Activated naive CD4-positive, alpha-beta T cell treated with anti-CD3 and anti-CD28 coated beads for 36 hours (primary cell): Measurements from ENCODE around the gene GLOD5. TPM values are rescaled to one million over a fixed set of nuclear protein-coding genes. Genes with fewer than 3 reads are reported as not detected.

ENCODE experiments used
- CTCF ChIA-PET: fragments of 350-600 bp; sonication (Branson Sonifier 250); formaldehyde crosslinking; loops from one replicate; lab custom pipeline; 2021; ENCODE audit warnings: antibody characterized with exemption; lab: Charles Lee
- DNase-seq: peaks from one replicate; pipeline ENCODE4 v3.0.0-alpha.2; 2020
- H3K27ac Mint-ChIP-seq: one replicate; pipeline ENCODE4 v1.8.0; 2021; ENCODE audit warnings: mild to moderate bottlenecking, mixed read lengths
- H3K27me3 Mint-ChIP-seq: one replicate; pipeline ENCODE4 v1.8.0; 2021; ENCODE audit warnings: low read depth, mixed read lengths
- H3K36me3 Mint-ChIP-seq: one replicate; pipeline ENCODE4 v1.8.0; 2021; ENCODE audit warnings: low read depth, mixed read lengths
- H3K4me1 Mint-ChIP-seq: one replicate; pipeline ENCODE4 v1.8.0; 2021; ENCODE audit warnings: low read depth, mixed read lengths
- H3K4me3 Mint-ChIP-seq: one replicate; pipeline ENCODE4 v1.8.0; 2021; ENCODE audit warnings: mild to moderate bottlenecking, moderate library complexity, mixed read lengths
- H3K9me3 Mint-ChIP-seq: one replicate; pipeline ENCODE4 v1.8.0; 2021; ENCODE audit warnings: mixed read lengths
- intact Hi-C: fragments of 100-400 bp; cut with micrococcal nuclease; formaldehyde crosslinking; loops from one replicate; pipeline ENCODE4 v1.15.1; 2023
- total RNA-seq, 2 experiments: library from RNA; stranded (reverse); gene quantifications; one replicate each; pipeline ENCODE4 v1.2.3, GENCODE V29; 2021

Gene GLOD5
- total RNA-seq = not detected

DNA sequence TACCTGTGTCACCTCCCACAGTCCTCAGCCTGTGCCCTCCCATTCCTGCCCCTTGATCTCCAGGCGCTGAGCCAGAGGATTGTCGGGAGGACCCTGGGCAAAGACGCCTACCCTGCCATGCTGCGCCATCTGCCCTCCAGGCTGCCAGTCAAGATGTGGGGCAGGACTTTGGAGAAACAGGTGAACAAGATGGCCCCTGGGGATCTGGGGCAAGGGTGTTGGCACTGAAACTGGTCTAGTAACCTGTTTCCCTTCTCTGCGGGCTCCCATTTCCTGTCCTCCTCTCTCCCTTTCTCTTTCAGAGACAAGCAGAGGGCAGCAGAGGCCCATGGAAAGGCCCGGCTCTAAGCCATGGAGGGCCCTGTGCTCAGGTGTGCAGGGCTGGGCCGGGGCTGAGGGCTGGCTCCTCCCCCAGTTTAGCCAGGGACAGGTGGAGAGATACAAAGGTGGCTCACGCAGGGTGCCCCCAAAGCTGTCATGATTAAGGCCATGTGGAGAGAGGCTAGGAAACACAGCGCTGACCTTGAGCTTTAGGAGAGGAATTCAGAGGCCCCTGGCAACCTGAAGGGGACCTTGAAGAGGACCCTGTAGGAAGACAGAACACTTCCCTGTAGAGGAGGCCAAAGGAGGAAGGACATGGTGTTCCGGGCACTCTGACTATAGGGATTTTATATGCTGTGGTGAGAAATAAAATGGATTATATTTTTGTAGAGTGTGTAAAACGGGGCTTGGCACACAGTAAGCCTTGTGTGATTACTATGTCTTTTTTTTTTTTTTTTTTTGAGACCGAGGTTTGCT lies at the start of gene GLOD5:
Gene GLOD5 (plus strand): TSS at position 74 of the 798 bp plus-strand sequence. CDS start 44 bp downstream, at position 118.
- H3K4me1 Mint-ChIP-seq = peaks cover 4% of the 10 kb centered on the region
- no peaks in the 10 kb centered on the region for H3K36me3 Mint-ChIP-seq
- CTCF ChIA-PET = no interaction called here
- peak; percentile 46 for DNase-seq
- intact Hi-C loops = no loop called here
- H3K27ac Mint-ChIP-seq = no peak within 1 kb of the TSS
- no peaks in the 10 kb centered on the region for H3K27me3 Mint-ChIP-seq
- no peaks in the 10 kb centered on the region for H3K9me3 Mint-ChIP-seq
- H3K4me3 Mint-ChIP-seq = no peak within 1 kb of the TSS

DNA sequence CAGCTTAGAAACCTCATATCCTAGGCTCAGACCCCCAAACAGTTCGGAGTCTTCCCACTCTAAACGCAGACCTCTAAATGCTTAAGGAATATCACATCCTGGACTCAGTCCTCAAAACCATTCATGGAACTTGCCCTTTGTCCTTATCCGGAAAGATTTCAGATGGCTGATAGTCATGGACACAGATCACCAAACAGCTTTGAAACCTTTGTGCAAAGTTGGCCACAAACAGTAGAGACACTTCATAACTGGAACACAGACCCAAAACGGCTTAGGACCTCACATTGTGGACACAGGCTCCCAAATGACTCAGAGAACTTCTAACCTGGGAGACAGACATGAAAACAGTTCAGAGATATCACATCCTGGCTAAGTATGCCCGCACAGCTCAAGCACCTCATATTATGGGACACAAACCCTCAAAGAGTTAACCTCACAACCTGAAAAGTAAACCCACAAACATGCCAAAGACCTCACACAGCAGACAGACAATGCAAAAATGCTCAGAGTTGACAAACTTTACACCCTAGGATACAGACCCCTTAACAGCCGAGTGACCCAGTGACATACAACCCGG lies 49.5 kb upstream of the GLOD5 start:
- intact Hi-C loops = loop anchor here (1.0 to 2.0 kb wide), 2 partner anchors 8 to 89 kb away; no protein-coding TSS in a partner anchor
- CTCF ChIA-PET = no interaction called here
- Mint-ChIP-seq H3K4me1 (peaks cover 66% of the 10 kb centered on the region), H3K36me3 (peaks cover 6% of the 10 kb centered on the region), H3K27me3 (no peaks in the 10 kb centered on the region), H3K27ac (peak overlapping the region; percentile 69), H3K4me3 (no peak overlapping the region), H3K9me3 (no peaks in the 10 kb centered on the region)
- DNase-seq = no peak

DNA sequence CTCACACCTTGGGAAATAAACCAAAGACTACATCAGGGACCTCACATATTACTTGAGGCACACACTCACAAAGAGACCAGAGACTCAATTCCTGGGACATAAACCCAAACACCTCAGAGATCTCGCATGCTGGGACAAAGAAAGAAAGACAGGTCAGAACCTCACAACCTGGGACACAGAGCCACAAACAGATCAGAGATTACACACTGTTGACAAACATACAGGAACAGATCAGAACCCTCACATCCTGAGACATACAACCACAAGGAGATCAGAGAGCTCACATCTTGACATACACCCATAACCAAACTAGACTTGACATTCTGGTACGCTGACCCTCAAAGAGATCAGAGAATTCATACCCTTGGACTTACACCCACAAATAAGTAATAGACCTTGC lies 47.7 kb upstream of the GLOD5 start:
- CTCF ChIA-PET = no interaction called here
- H3K4me1 Mint-ChIP-seq = peaks cover 77% of the 10 kb centered on the region
- peak overlapping the region; percentile 69 for H3K27ac Mint-ChIP-seq
- intact Hi-C loops = loop anchor here (1.0 to 2.0 kb wide), 3 partner anchors 18 to 87 kb away; partner anchors contain the start of gene SUV39H1
- H3K9me3 Mint-ChIP-seq = no peaks in the 10 kb centered on the region
- peak; percentile 10 for DNase-seq
- H3K36me3 Mint-ChIP-seq = peaks cover under 1% of the 10 kb centered on the region
- no peaks in the 10 kb centered on the region for H3K27me3 Mint-ChIP-seq
- H3K4me3 Mint-ChIP-seq = peak overlapping the region; percentile 3

DNA sequence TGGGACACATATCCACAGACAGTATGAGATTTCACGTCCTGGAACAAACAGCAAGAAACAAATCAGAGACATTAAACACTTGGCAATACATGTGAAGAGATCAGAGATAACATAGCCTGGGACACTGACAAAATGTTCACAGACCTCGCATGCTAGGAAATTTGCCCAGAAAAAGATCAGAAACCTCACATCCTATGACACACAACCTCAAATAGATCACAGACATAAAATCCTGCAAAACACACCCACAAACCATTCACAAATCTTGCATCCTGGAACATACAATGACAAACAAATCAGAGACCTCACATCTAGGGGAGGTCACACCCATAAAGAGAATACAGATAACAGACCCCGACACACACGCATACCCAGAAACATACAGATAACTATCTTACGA lies 47.0 kb upstream of the GLOD5 start:
- H3K9me3 Mint-ChIP-seq = no peaks in the 10 kb centered on the region
- DNase-seq = peak; percentile 11
- peaks cover 81% of the 10 kb centered on the region for H3K4me1 Mint-ChIP-seq
- intact Hi-C loops = no loop called here
- no peak overlapping the region for H3K4me3 Mint-ChIP-seq
- H3K36me3 Mint-ChIP-seq = no peaks in the 10 kb centered on the region
- H3K27me3 Mint-ChIP-seq = no peaks in the 10 kb centered on the region
- peak overlapping the region; percentile 69 for H3K27ac Mint-ChIP-seq
- CTCF ChIA-PET = no interaction called here

DNA sequence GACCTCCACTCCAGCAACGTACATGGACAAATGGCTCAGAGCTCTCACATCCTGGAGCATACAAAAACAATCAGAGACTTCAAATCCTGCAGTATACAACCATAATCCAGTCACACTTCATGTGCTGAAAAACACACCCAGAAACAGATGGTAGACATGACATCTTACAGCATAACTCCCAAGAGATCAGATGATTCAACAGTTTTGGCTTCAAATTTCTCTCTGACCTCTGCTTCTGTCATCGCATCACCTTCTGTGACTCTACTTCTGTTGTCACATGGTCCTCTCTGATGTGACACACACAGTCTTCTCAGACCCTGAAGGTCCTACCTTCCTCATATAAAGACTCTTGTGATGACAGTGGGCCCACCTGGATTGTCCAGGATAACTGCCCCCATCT lies 46.5 kb upstream of the GLOD5 start:
- Mint-ChIP-seq H3K4me1 (peaks cover 81% of the 10 kb centered on the region), H3K27ac (peak overlapping the region; percentile 25), H3K9me3 (no peaks in the 10 kb centered on the region), H3K4me3 (no peak overlapping the region), H3K27me3 (no peaks in the 10 kb centered on the region), H3K36me3 (no peaks in the 10 kb centered on the region)
- intact Hi-C loops = no loop called here
- CTCF ChIA-PET = no interaction called here
- DNase-seq = peak; percentile 18

DNA sequence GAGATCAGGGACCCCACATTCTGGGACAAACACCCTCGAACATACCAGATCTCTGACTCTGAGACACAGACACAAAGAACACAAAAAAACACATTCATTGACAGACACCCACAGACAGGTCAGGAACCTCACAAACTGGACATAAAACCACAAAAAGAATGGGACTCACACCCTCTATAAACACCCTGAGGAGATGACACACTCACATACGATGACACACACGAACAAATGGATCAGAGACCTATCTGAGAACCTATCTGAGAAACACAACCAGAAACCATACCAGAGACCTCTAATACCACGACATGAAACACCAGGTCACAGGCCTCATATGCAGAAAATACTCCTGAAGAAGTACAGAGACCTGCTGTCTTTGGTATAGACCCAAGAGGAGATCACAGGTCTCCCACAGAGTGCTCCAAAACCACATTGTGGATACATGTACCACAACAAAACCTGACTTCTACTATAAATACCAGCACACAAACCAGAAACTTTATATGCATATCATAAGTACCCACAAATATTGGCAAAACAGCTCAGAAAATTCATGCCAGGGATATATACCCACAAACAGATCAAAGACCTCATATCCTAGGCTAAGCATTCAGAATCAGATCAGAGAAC lies 45.6 kb upstream of the GLOD5 start:
- intact Hi-C loops = no loop called here
- Mint-ChIP-seq H3K27me3 (no peaks in the 10 kb centered on the region), H3K36me3 (no peaks in the 10 kb centered on the region), H3K27ac (peak overlapping the region; percentile 53), H3K4me1 (peaks cover 72% of the 10 kb centered on the region), H3K9me3 (no peaks in the 10 kb centered on the region), H3K4me3 (no peak overlapping the region)
- CTCF ChIA-PET = interaction anchor here (0.6 kb wide), 1 partner anchor 139 kb away, joined by 3 read pairs; no protein-coding TSS in a partner anchor
- no peak for DNase-seq

DNA sequence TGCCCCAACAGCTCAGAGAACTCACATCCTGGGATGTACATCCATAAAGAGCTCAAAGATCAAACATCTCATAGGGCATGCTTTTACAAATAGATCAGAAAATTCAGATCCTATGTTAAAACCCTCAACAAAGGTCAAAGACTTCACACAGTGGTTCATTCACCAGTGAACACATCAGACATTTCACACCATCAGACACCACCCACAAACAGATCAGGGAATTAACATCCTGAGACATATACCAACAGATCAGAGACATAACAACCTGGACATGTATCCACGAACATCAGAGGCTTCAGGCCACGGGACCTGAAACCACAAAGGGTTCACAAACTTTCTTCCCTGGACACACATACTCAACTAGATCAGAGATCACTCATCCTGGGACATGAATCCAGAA lies 41.6 kb upstream of the GLOD5 start:
- CTCF ChIA-PET = interaction anchor here (1.0 kb wide), 1 partner anchor 37 kb away, joined by 3 read pairs; the partner anchor contains the start of gene WAS
- no peak for DNase-seq
- Mint-ChIP-seq H3K4me3 (no peak overlapping the region), H3K9me3 (no peaks in the 10 kb centered on the region), H3K27ac (no peak overlapping the region), H3K36me3 (no peaks in the 10 kb centered on the region), H3K4me1 (peaks cover 41% of the 10 kb centered on the region), H3K27me3 (no peaks in the 10 kb centered on the region)
- intact Hi-C loops = loop anchor here (1.0 kb wide), 1 partner anchor 8 kb away; no protein-coding TSS in a partner anchor

DNA sequence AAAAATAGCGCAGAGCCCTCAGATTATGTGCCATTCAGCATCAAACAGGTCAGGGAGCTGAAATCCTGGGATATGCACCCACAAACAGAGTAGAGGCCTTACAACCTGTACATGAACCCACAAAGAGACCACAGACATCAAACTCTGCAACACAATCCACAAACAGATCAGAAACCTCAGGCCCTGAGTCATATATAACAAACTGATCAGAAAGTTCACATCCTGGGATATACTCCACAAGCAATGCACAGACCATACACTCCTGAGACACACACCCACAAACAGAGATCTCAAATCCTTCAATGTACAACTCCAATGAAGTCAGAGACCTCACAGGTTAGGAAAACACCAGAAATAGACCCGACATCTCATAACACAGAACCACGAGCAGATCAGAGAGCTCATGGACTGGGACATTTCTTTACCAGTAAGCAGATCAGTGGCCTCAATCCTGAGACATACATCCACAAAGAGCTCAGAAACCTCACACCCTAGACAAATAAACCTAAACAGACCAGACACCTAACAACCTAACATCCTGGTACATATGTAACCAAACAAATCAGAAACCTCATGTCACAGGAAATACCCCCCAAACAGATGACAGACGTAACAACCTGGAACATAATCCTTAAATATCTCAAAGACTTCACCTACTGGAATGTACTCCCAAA lies 40.8 kb upstream of the GLOD5 start:
- no peak for DNase-seq
- peaks cover 40% of the 10 kb centered on the region for H3K4me1 Mint-ChIP-seq
- no peaks in the 10 kb centered on the region for H3K27me3 Mint-ChIP-seq
- CTCF ChIA-PET = no interaction called here
- intact Hi-C loops = loop anchor here (1.0 kb wide), 1 partner anchor 8 kb away; no protein-coding TSS in a partner anchor
- H3K36me3 Mint-ChIP-seq = no peaks in the 10 kb centered on the region
- no peaks in the 10 kb centered on the region for H3K9me3 Mint-ChIP-seq
- H3K27ac Mint-ChIP-seq = no peak overlapping the region
- H3K4me3 Mint-ChIP-seq = no peak overlapping the region

DNA sequence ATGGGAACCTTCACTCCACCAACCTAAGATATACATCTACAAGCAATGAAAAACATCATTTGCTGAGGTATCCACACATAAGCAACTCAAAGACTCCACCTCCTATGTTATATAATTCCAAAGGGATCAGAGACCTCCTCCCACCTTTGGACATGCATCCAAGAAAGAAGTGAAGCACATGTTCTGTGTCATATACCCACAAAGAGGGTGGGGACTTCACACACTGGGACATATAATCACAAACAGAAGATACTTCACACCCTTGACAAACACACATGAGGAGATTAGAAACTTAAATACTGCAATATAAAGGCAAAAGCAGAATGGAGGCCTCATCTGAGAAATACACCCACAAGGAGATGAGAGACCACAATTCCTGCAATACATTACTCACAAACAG lies 39.6 kb upstream of the GLOD5 start:
- no peaks in the 10 kb centered on the region for H3K27me3 Mint-ChIP-seq
- H3K9me3 Mint-ChIP-seq = peaks cover 2% of the 10 kb centered on the region
- CTCF ChIA-PET = no interaction called here
- no peak overlapping the region for H3K4me3 Mint-ChIP-seq
- H3K27ac Mint-ChIP-seq = no peak overlapping the region
- DNase-seq = no peak
- H3K4me1 Mint-ChIP-seq = peaks cover 41% of the 10 kb centered on the region
- intact Hi-C loops = no loop called here
- peaks cover 4% of the 10 kb centered on the region for H3K36me3 Mint-ChIP-seq

DNA sequence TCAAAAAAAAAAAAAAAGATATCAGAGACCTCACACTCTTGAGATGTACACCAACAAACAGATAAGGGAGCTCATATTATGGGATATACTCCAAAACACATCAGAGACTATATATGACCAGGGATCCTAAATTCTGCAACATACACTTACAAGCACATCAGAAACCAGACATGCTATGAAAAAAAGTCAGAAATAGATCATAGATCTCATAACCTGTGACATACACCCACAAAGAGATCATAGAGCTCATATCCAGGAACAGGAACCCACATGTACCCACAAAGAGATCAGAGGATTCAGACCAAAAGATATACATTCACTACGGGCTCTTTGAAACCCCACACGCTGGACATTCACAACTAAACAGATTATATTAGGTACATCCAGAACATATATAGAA lies 35.0 kb upstream of the GLOD5 start:
- peak overlapping the region; percentile 14 for H3K27ac Mint-ChIP-seq
- CTCF ChIA-PET = no interaction called here
- H3K36me3 Mint-ChIP-seq = peaks cover 6% of the 10 kb centered on the region
- H3K27me3 Mint-ChIP-seq = no peaks in the 10 kb centered on the region
- no peak overlapping the region for H3K4me3 Mint-ChIP-seq
- peaks cover 25% of the 10 kb centered on the region for H3K9me3 Mint-ChIP-seq
- intact Hi-C loops = no loop called here
- DNase-seq = no peak
- peaks cover 35% of the 10 kb centered on the region for H3K4me1 Mint-ChIP-seq

DNA sequence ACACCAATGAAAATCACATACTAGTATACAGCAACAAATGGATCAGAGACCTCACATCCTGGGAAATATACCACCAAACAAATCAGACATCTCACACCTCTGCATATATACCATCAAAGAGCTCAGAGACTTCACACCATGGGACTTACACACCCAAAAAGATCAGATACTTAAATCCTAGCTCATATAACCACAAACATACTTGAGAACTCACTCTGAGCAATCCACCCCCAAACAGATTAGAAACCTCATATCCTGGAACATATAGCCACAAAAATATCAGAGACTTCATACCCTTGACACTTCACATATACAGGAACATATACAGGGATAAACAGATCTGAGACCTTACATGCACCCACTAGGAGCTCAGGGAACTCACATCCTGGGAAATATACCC lies 32.9 kb upstream of the GLOD5 start:
- intact Hi-C loops = no loop called here
- Mint-ChIP-seq H3K9me3 (peaks cover 25% of the 10 kb centered on the region), H3K36me3 (peaks cover 6% of the 10 kb centered on the region), H3K4me1 (peaks cover 31% of the 10 kb centered on the region), H3K4me3 (no peak overlapping the region), H3K27me3 (no peaks in the 10 kb centered on the region), H3K27ac (no peak overlapping the region)
- no peak for DNase-seq
- CTCF ChIA-PET = no interaction called here

DNA sequence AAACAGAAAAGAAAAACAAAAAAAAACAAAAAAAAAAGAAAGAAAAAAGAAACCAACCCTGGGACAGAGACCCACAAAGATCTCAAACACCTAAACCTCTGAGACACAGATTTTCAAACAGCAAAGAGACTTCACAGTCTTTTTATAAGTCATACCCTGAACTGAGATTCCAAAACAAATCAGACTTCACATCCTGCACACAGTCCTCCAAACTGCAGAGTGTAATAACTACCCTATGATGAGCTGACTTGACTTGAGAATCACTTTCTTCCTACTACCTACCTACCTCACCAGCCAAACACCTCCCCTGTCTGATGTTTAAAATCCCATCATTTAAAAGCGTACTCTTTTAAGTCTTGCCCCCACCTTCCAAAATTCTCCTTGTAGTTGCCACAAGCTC lies 25.2 kb upstream of the GLOD5 start:
- intact Hi-C loops = loop anchor here (1.0 to 5.0 kb wide), 3 partner anchors 23 to 266 kb away; partner anchors contain the start of genes GRIPAP1 and RBM3
- peak; percentile 39 for DNase-seq
- Mint-ChIP-seq H3K4me3 (peak overlapping the region; percentile 95), H3K27ac (peak overlapping the region; percentile 94), H3K36me3 (no peaks in the 10 kb centered on the region), H3K4me1 (peaks cover 17% of the 10 kb centered on the region), H3K9me3 (no peaks in the 10 kb centered on the region), H3K27me3 (no peaks in the 10 kb centered on the region)
- CTCF ChIA-PET = interaction anchor here (0.6 to 1.2 kb wide), 3 partner anchors 36 to 165 kb away, joined by 3 to 8 read pairs (median 3); no protein-coding TSS in a partner anchor
